NCI-H2029 (cell line): ENCODE results near the gene ILK.

Experiments used
- DNase-seq: peaks from one replicate; lab custom pipeline; 2025; lab: John Stamatoyannopoulos, UW

The ILK gene

DNA sequence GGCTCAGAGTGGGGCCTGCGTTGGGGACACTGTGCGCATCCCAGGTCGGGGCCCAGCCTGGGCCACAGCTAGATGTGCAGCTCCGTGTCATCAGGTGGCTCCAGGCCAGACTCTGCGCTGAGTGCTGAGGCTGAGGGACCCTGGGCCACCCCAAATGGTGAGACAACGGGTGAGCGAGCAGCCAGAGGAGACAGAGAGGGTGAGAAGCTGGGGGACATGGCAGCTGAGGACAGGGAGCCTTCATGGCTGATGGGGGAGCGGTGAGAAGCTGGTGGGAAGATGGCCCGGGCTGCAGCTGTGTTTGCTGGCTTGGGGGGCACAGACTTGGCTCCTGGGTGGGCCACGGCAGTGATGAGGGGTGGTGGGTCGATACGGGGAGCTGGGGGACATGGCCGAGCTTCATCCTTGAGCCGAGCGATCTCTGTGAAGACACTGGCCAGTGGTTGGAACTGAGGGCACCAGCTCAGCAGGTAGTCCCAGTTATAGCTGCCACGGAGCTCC, 18.2 kb downstream of the ILK start:
- no peak for DNase-seq

- no peak for DNase-seq
These were observed 18.9 kb downstream of the ILK start for GRCh38 chr11:6622261-6623171.

DNA sequence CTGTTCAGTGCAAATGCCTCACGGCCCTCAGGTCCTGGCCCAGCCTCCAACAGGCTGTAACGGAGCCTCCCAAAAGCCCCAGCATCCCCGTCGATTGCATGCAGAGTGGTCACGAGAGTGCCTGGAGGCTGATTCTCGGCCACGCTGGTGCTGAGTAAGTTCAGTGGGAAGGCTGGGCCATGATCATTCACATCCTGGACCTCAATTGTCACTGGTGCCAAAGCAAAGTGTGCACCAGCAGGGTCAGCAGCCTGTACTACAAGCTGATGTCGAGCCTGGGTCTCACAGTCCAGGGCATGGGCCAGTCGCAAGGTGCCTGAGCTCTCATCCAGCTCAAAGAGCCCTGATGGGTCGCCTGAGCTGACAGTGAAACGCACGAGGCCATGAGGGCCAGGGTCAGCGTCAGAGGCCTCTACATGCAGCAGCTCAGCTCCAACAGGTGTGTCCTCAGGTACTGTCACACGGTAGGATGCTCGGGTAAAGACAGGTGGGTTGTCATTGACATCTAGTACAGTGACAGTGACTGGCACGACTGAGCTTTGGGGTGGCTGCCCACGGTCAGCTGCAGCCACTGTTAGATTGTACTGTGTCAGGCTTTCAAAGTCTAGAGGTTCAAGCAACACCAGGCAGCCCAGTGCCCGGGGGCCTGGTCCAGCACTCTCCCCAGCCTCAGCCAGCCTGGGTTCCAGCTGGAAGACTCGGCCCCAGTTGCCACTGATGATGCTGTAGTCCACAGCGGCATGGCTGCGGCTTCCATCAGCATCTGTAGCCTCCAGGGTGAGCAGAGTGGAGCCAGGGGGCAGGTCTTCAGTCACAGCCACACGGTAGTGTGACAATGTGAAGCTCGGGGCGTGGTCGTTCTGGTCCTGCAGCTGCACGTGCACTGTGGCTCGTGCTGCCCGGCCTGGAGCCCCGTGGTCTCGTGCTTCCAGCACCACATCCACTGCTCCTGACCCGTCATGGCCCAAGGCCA, 20.1 kb downstream of the ILK start:
- no peak for DNase-seq

GRCh38 chr11:6625156-6625831, 21.7 kb downstream of the ILK start:
- no peak for DNase-seq

DNA sequence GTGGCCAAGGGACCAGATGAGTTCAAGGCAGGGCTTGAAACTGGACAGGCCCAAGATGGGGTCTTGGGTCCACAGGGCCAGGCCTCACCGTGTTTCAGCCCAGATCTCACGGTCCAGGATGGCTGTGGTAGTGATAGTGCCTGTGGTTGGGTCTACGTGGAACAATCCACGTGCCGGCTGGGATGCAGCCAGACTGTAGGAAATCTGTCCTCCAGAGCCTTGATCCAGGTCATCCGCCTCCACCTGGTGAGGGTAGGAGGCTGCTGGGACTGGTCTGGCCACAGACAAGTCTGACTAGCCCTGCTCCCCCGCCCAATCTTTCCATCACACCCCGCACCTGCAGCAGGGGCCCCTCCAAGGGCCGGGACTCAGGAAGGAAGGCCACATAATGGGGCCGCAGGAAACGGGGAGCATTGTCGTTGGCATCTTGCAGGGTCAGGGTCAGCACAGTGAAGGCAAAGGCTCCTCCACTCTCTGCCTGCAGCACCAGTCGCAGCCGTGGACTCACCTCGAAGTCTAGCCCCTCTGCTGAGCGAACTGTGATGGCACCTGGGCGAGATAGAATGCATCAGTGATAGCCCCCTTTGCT, 22.4 kb downstream of the ILK start:
- DNase-seq, result no peak

DNA sequence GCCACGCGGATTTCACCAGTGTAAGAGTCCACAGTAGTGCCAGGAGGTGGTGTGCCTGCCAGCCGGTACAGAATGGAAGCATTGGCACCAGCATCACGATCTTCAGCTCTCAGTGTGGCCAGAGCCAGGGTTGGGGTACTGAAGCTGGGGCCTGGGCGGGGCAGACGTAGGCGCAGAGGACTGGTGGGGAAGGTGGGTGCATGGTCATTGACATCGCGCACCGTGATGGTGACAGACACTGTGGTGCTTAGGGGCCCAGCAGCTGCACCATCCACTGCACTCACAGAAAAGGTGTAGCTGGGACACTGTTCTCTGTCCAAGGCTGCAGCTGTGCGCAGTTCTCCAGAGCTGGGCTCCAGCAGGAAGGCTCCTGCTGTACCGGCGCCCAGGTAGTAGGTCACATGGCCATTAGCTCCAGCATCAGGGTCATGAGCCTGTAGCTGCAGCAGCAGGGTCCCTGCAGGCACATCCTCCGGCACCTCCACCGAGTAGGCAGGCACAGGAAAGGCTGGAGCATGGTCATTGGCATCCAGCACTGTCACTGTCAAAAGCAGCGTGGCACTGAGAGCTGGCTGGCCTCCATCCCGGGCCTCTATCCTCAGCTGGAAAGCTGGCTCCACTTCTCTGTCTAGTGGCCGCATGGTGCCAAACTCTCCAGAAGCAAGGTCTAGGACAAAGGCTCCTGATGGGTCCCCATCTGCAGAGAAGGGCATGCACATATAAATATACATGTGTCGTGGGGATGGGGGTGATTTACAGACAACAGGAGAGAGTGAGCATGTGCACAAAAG, 23.6 kb downstream of the ILK start:
- no peak for DNase-seq

DNA sequence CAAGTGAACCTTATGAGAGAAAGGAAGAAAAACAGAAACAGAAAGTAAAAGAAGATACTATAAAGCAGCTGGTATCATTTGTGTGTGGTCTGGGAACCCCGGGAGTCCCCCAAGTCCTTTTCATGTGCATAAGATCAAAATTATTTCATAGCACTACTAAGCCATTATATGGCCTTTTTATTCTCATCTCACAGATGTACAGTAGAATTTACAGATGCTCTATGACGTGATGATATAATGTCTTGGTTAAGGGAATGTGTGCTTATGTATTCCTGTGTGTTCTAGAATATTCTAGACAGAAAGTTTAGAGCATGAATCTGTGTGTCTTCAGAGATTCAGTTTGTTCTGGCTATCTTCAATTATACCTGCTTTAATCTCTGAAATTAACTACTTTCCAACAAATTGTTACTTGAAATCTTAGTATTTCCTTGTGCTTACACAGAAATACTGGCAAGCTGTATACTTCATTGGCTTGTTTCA, 24.2 kb downstream of the ILK start:
- no peak for DNase-seq

DNA sequence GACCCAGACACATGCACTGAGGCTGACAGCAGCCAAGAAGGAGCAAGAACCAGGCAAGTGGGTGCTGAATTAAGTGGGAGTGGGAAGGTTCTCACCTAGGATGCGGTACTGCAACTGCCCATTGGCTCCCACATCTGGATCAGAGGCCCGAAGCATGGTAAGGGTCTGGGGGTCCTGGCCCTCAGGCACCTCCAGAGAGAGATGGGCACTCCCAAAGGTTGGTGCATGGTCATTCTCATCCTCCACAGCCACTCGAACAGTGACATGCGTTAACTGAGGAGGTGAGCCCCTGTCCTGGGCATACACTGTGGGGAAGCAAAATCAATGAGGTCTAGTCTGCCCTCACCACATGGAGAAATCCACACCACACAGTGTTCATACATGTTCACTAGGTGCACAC, 25.0 kb downstream of the ILK start:
- no peak for DNase-seq

DNA sequence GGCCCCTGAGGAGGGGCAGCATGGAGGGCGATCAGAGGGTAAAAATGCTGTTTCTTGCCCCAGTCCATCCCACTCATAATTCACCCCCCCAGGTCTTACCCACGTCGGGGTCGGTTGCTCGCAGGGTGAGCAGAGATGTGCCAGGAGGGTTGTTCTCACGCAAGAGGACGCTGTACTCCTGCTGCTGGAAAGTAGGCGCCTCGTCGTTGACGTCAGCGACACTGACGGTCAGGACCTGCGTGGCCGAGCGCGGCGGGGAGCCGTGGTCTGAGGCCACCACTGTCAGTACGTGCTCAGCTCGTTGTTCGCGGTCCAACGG, 26.0 kb downstream of the ILK start:
- no peak for DNase-seq

DNA sequence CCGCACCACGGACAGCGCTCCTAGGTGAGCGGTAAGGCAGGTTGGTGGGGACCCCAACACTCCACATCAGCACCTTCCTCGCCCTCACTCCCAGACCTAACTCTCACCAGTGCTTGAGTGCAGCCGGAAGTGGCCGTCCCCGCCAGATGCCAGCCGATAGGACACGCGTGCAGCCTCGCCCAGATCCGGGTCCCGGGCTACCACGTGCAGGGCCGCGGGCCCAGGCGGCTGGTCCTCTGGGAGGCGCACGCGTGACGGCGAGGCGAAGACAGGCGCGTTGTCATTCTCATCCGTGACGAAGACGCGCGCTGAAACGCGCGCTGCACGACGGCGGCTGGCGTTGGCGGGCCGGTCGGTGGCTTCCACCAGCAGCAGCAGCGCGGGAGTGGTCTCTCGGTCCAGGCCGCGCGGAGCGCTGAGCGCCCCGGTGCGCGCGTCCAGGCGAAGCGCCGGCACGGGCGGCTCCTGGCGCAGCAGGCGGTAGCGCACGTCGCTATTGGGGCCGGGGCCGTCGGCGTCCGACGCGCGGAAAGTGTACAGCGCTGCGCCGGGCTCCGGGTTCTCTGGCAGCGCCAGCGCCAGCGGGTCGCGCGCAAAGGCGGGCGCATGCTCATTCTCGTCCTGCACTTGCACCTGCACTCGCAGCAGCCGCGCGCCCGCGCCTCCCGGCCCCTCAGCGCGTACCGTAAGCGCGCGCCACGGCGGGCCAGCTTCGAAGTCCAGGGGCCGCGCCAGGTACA, 26.5 kb downstream of the ILK start:
- peak; percentile 56 for DNase-seq

DNA sequence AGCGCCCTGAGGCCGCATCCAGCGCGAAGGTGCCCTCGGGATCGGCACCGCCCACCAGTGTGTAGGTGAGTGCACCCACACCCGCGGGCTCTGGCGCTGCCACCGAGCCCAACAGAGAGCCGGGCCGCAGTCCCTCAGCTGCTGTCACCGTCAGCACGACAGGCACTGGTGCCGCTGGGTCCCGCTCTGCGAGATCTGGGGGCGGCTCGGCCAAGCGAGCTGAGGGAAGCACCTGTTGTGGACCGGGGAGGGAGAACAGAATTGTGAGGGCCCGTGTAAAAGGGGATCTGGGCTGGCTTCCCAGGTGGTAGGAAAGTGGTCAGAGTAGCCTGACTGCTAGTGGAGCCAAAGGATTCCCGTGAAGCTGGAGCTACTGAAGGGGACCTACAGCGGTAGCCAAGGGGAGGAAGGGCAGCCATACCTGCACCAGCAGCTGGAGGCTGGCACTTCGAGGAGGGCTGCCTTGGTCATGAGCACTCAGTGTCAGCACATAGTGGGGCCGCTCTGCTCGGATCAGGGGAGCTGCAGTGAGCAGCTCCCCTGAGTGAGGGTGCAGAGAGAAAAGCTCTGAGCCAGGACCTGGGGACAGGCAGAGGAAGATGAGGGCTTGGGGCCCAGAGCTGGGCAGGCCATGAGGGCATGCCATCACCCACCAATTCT, 27.2 kb downstream of the ILK start:
- peak; percentile 56 for DNase-seq

GRCh38 chr11:6631361-6631890, 27.9 kb downstream of the ILK start:
- DNase-seq, result no peak

DNA sequence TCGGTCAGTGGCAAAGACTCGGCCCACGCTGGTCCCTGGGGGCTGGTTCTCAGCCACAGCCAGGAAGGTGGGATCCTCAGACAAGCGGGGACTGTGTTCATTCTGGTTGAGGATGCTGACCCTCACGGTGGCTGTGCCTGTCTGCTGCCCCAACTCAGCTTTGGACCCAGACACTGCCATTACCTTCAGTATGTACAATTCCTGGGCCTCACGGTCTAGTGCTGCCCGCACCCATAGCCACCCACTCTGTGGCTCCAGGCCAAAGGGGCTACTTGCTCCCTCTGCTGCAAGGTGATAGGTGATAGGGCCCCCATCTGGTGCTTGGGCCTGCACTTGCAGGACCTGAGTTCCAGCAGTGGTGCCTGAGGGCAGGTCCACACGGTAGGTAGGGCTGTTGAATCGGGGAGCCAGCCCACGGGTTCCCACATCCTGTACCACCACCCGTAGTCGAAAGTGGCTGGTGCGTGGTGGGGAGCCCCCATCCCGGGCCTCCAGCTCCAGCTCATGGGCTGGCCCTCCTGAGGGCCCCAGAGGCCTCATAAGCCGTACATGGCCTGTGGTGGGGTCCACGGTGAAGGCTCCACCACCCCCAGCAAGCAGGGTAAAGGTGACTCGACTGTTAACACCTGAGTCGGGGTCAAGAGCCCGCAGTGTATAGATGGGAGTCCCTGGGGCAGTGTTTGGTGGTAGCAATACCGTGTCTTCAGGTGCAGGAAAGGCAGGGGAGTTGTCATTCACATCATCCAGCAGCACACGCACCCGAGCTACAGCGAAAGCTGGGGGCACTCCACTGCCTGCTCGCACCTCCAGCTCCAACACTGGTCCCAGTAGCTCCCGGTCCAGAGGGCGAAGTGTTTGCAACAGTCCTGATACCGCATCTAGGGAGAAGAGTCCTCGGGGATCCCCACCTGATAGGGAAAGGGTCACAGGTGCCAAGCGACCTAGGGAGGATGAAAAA, 28.8 kb downstream of the ILK start:
- no peak for DNase-seq

DNA sequence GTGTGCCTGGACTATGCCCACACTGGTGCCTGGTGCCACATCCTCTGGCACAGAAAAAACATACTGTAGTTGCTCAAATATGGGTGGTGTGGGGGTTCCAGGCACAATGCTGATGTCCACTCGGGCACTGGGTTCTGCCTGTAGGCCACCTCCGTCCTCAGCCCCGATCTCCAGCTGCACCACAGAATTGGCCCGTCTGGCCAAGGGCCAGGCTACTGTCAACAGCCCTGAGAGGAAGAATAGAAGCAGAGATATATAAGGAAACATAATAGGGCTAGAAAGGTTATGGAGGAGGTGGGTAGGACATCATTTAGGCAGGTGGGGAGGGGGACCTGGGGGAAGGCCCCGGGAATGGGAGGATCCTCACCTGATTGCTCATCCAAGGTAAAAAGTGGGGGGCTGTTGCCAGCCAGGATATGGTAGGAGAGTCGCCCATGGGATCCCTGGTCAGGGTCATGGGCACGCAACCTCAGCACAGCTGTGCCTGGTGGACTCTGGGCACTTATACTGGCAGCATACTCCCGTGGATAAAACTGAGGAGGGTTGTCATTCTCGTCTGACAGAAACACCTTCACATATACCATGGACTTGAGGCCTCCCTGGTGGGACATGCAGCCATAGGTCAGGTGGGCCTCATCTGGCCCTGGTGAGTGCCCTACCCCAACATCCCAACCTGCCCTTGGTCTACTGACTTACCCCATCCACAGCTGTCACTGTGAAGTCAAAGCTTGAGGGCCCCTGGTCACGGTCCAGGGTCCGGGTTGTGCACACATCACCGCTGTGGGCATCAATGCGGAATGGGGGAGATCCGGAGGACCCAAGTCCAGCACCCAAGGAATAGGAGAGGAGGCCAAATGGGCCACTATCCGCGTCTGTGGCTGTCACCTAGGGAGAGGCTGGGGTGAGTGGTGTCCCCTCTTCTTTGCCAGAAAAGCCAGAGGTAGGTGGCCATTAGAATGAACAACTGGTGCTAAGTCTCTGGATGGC, 30.1 kb downstream of the ILK start:
- DNase-seq, result no peak

- no peak for DNase-seq
These were observed 31.0 kb downstream of the ILK start for GRCh38 chr11:6634534-6634933.

DNA sequence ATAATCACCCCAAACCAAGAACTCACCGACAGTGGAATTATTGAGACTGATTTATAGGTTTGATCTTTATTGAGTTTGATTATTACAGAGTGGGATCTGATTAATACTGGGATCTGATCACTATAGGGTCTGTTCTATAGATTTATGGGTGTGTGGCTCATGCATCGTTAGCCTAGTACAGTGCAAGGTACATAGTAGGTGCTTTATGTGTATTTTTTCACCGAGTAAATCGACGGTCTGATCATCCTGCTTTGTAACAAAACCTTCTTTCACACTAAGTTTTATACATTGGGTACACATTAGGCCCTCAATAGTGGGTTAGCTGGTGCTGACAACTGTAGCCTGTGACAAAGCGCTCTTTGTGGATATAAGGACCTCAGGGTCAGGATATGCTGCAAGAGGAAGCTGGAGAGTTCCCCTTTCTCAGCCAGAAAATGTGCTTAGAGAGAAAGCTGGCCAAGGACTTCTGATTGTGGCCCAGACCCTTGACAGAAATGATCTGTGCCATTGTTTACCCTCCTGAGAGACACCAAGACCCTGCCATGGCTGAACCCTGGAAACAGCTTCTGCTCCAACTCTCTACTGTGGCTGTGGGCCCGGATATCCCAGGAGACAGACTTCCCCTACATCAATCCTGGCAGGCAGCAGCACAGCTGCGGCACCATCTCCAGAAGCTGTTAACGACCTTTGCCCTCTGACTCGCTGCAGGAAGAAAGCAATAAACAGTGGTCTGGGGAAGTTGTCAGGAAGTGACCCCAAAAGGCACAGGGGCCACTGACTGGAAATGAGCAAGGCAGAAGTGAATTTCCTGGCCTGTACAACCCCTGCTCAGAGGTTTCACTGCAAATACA, 31.7 kb downstream of the ILK start:
- no peak for DNase-seq
